Measurements from ENCODE around the gene COMMD7.

GRCh38 chr20:32670773-32671455 is 72.4 kb downstream of the COMMD7 start:
- TF ChIP-seq, protein P1, sequence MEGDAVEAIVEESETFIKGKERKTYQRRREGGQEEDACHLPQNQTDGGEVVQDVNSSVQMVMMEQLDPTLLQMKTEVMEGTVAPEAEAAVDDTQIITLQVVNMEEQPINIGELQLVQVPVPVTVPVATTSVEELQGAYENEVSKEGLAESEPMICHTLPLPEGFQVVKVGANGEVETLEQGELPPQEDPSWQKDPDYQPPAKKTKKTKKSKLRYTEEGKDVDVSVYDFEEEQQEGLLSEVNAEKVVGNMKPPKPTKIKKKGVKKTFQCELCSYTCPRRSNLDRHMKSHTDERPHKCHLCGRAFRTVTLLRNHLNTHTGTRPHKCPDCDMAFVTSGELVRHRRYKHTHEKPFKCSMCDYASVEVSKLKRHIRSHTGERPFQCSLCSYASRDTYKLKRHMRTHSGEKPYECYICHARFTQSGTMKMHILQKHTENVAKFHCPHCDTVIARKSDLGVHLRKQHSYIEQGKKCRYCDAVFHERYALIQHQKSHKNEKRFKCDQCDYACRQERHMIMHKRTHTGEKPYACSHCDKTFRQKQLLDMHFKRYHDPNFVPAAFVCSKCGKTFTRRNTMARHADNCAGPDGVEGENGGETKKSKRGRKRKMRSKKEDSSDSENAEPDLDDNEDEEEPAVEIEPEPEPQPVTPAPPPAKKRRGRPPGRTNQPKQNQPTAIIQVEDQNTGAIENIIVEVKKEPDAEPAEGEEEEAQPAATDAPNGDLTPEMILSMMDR (IDR thresholded peaks at IDR 0.05): no peak
- no peak for TF ChIP-seq POLR2A (IDR thresholded peaks at IDR 0.05)
